Stimulated activated CD4-positive, alpha-beta T cell treated with anti-CD3 and anti-CD28 coated beads, Interleukin-4, amount 100 ng/mL, for 24 hours (primary cell): ENCODE data around the gene BMERB1.
A peak's percentile ranks its signal among the peaks of the same experiment; 100 is the strongest.

Experiments used
- DNase-seq: peaks from one replicate; pipeline ENCODE4 v3.0.0-alpha.2; 2020

The BMERB1 gene

GRCh38 chr16:15466131-15466530, 31.7 kb downstream of the BMERB1 start:
- DNase-seq: no peak

GRCh38 chr16:15466886-15467781, 32.7 kb downstream of the BMERB1 start:
- no peak for DNase-seq

GRCh38 chr16:15476971-15477370, 42.6 kb downstream of the BMERB1 start:
- DNase-seq: peak; percentile 18

GRCh38 chr16:15477802-15478201, 43.4 kb downstream of the BMERB1 start:
- DNase-seq: no peak

- DNase-seq: peak; percentile 70
These were observed 47.8 kb downstream of the BMERB1 start for GRCh38 chr16:15482068-15482747.

GRCh38 chr16:15482748-15483298, 48.4 kb downstream of the BMERB1 start:
- DNase-seq: no peak

GRCh38 chr16:15483857-15484256, 49.5 kb downstream of the BMERB1 start:
- no peak for DNase-seq

GRCh38 chr16:15484662-15485061, 50.3 kb downstream of the BMERB1 start:
- DNase-seq: no peak

GRCh38 chr16:15485175-15485574, 50.8 kb downstream of the BMERB1 start:
- no peak for DNase-seq

GRCh38 chr16:15486661-15487060, 52.3 kb downstream of the BMERB1 start:
- no peak for DNase-seq

GRCh38 chr16:15487336-15488284, 53.2 kb downstream of the BMERB1 start:
- DNase-seq: no peak

- DNase-seq: no peak
These were observed 54.6 kb downstream of the BMERB1 start for GRCh38 chr16:15489016-15489415.

- no peak for DNase-seq
These were observed 55.8 kb downstream of the BMERB1 start for GRCh38 chr16:15490123-15490711.

GRCh38 chr16:15491411-15491810, 57.0 kb downstream of the BMERB1 start:
- DNase-seq: no peak

- no peak for DNase-seq
These were observed 57.8 kb downstream of the BMERB1 start for GRCh38 chr16:15492091-15492740.

- DNase-seq: no peak
These were observed 59.2 kb downstream of the BMERB1 start for GRCh38 chr16:15493466-15494180.

- no peak for DNase-seq
These were observed 59.8 kb downstream of the BMERB1 start for GRCh38 chr16:15494236-15494635.

- no peak for DNase-seq
These were observed 61.5 kb downstream of the BMERB1 start for GRCh38 chr16:15495898-15496297.

GRCh38 chr16:15498427-15499175, 64.2 kb downstream of the BMERB1 start:
- no peak for DNase-seq

- no peak for DNase-seq
These were observed 67.8 kb downstream of the BMERB1 start for GRCh38 chr16:15502041-15502725.
